GM12873 (cell line): ENCODE results near the gene POLR3K.

ENCODE experiments used
- CTCF ChIP-seq: IDR thresholded peaks from 2 replicates; pipeline ENCODE4 v1.5.1; 2012; ENCODE audit warnings: low read depth, mild to moderate bottlenecking, moderate library complexity, low read length, control low read depth; ENCODE audit not compliant: insufficient read depth; ENCODE audit errors: missing control alignments

POLR3K gene

GRCh38 chr16:35678-36305 lies 17.6 kb downstream of the POLR3K start:
- TF ChIP-seq CTCF = no peak

- TF ChIP-seq CTCF = no peak
These were observed 18.3 kb downstream of the POLR3K start for GRCh38 chr16:35011-35677.

- TF ChIP-seq CTCF = no peak
These were observed 18.8 kb downstream of the POLR3K start for GRCh38 chr16:34648-34987.

- TF ChIP-seq CTCF = no peak
These were observed 19.3 kb downstream of the POLR3K start for GRCh38 chr16:33877-34647.

- TF ChIP-seq CTCF = peak; percentile 63
These were observed 42.6 kb downstream of the POLR3K start for GRCh38 chr16:10772-11171.

GRCh38 chr16:9903-10665 lies 43.3 kb downstream of the POLR3K start:
- TF ChIP-seq CTCF = no peak
